ENCODE data around the gene KMT2C.
A peak's percentile ranks its signal among the peaks of the same experiment; 100 is the strongest.
"Not testable (repeated sequence)": the region's sequence is repeated elsewhere in the genome, so short reads cannot be mapped to it uniquely, and the experiment has no call there.

KMT2C gene

GRCh38 chr7:152394214-152394613, 41.6 kb downstream of the KMT2C start:
- H3K4me3 ChIP-seq (ENCODE audit: low read depth, low read length) = not testable (repeated sequence)
- peak; percentile 51 for TF ChIP-seq CTCF (IDR thresholded peaks at IDR 0.05; ENCODE audit: low read depth, low read length)

- TF ChIP-seq CTCF (IDR thresholded peaks at IDR 0.05; ENCODE audit: low read depth, low read length) = no peak
- H3K4me3 ChIP-seq (ENCODE audit: low read depth, low read length) = no peak overlapping the region
Observed at GRCh38 chr7:152392254-152392653, 43.5 kb downstream of the KMT2C start.

GRCh38 chr7:152386136-152386764, 49.6 kb downstream of the KMT2C start:
- not testable (repeated sequence) for H3K4me3 ChIP-seq (ENCODE audit: low read depth, low read length)

GRCh38 chr7:152384235-152385200, 51.3 kb downstream of the KMT2C start:
- not testable (repeated sequence) for H3K4me3 ChIP-seq (ENCODE audit: low read depth, low read length)

GRCh38 chr7:152383341-152384234, 52.2 kb downstream of the KMT2C start:
- no peak overlapping the region for H3K4me3 ChIP-seq (ENCODE audit: low read depth, low read length)
- no peak for TF ChIP-seq CTCF (IDR thresholded peaks at IDR 0.05; ENCODE audit: low read depth, low read length)

- no peak overlapping the region for H3K4me3 ChIP-seq (ENCODE audit: low read depth, low read length)
- TF ChIP-seq CTCF (IDR thresholded peaks at IDR 0.05; ENCODE audit: low read depth, low read length) = no peak
Observed at GRCh38 chr7:152382244-152382643, 53.6 kb downstream of the KMT2C start.

- H3K4me3 ChIP-seq (ENCODE audit: low read depth, low read length) = not testable (repeated sequence)
Observed at GRCh38 chr7:152380931-152381578, 54.7 kb downstream of the KMT2C start.

- not testable (repeated sequence) for H3K4me3 ChIP-seq (ENCODE audit: low read depth, low read length)
Observed at GRCh38 chr7:152378497-152378896, 57.3 kb downstream of the KMT2C start.

- H3K4me3 ChIP-seq (ENCODE audit: low read depth, low read length) = not testable (repeated sequence)
Observed at GRCh38 chr7:152376716-152377484, 58.9 kb downstream of the KMT2C start.
